OCI-LY1 (cell line): ENCODE measurements around the gene FHIT.

Experiments used
- EZH2 ChIP-seq: fragments of 200-600 bp; sonication (generic), shearing (Covaris generic); IDR thresholded peaks from 2 replicates; pipeline ENCODE4 v1.8.0; 2017; ENCODE audit warnings: borderline replicate concordance, mixed run types, mild to moderate bottlenecking, antibody characterized with exemption, low read length, moderate library complexity, mixed read lengths
- TF ChIP-seq, protein P1 (sequence below): fragments of 200-600 bp; sonication (generic), shearing (Covaris generic); IDR thresholded peaks from 2 replicates; pipeline ENCODE4 v1.5.1; 2017; ENCODE audit warnings: mild to moderate bottlenecking, antibody characterized with exemption, low read length, moderate library complexity, mixed read lengths

DNA sequence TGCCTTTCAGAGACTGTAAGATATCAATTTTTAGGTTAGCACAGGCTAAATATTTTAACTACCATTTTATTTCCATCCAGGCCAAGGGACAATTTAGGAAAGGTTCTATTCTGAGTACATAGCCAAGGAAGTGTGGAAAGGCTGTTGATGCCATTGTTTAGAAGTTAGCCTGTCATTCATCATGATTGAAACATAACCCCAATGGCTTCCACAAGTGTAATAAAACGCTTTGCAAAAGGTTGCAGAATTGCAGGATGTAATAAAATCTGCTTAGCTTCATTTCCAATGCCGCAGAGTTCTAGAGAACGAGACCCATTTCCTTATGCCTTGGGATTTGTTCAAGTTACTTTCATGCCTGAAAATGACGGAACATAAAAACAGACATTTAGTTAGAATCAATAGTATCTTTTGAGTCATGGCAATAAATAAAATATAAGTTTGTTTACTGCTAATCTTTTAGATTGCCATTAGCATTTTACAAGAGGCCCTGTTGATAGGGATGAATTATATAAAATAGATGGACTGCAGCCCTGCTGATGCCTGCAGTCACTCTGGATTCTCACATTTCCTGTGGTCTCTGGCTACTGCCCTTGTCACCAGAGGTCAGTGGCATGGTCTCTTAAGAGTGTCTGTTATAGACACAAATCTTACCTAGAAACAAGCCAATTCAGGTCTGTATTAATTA lies 1523.2 kb downstream of the FHIT start:
- no peak for TF ChIP-seq EZH2
- TF ChIP-seq, protein P1, sequence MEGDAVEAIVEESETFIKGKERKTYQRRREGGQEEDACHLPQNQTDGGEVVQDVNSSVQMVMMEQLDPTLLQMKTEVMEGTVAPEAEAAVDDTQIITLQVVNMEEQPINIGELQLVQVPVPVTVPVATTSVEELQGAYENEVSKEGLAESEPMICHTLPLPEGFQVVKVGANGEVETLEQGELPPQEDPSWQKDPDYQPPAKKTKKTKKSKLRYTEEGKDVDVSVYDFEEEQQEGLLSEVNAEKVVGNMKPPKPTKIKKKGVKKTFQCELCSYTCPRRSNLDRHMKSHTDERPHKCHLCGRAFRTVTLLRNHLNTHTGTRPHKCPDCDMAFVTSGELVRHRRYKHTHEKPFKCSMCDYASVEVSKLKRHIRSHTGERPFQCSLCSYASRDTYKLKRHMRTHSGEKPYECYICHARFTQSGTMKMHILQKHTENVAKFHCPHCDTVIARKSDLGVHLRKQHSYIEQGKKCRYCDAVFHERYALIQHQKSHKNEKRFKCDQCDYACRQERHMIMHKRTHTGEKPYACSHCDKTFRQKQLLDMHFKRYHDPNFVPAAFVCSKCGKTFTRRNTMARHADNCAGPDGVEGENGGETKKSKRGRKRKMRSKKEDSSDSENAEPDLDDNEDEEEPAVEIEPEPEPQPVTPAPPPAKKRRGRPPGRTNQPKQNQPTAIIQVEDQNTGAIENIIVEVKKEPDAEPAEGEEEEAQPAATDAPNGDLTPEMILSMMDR, result no peak
